ENCODE results near the gene HP. TPM values are rescaled to one million over a fixed set of nuclear protein-coding genes. Genes with fewer than 3 reads are reported as not detected.

HP gene
- total and polyA plus RNA-seq, 2 of the 13 experiments (the other 11 are each of a cell fraction or from before 2014, with no cell fraction given) = 387 to 524 TPM

DNA sequence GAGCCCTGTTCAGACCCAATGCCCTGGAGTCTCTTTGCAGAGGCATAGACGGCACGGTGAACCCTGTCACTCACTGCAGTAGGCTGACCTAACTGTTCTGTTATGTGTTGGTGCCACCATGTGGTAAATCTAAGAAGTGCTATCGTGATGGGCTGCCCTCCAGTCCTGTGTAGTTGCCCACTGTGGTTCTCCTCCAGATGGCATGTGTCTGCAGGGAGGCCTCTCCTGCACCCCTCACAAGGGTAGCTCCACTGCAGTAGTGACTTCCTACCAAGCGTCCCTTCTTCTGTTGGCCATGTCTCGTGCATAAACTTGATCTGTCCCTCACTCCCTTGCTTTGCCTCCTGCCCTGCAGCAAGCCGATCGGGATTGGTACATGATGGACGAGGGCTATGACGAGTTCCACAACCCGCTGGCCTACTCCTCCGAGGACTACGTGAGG lies 45.1 kb downstream of the HP start (continued):
- TF ChIP-seq ZSCAN31 (CRISPR knock-in tag; IDR thresholded peaks at IDR 0.05; ENCODE audit: low read depth) (peak; percentile 54; the same call in 1 of the 2 replicates), MEF2D (CRISPR knock-in tag; IDR thresholded peaks at IDR 0.05) (no peak), ZFP1 (CRISPR knock-in tag; IDR thresholded peaks at IDR 0.05) (no peak), SOX6 (IDR thresholded peaks at IDR 0.05) (no peak), SOX6 (CRISPR knock-in tag; IDR thresholded peaks at IDR 0.05) (0 out of 2 replicates have a peak, but pooled peaks have one; percentile 11), ZNF747 (CRISPR knock-in tag; IDR thresholded peaks at IDR 0.05; ENCODE audit: borderline replicate concordance) (peak; percentile 40; the same call in 1 of the 2 replicates), HNF4G (IDR thresholded peaks at IDR 0.05; ENCODE audit: borderline replicate concordance, low read depth, low read length) (0 out of 2 replicates have a peak, but pooled peaks have one; percentile 17), HNF4G (CRISPR knock-in tag; IDR thresholded peaks at IDR 0.05; ENCODE audit: borderline replicate concordance, low read depth) (no peak)
- TF ChIP-seq, protein P1, sequence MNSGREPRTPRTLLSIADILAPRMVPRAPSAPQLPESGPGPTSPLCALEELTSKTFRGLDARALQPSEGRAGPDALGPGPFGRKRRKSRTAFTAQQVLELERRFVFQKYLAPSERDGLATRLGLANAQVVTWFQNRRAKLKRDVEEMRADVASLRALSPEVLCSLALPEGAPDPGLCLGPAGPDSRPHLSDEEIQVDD (CRISPR knock-in tag; IDR thresholded peaks at IDR 0.05; ENCODE audit: borderline replicate concordance) = 0 out of 2 replicates have a peak, but pooled peaks have one; percentile 35
- TF ChIP-seq, protein P2, sequence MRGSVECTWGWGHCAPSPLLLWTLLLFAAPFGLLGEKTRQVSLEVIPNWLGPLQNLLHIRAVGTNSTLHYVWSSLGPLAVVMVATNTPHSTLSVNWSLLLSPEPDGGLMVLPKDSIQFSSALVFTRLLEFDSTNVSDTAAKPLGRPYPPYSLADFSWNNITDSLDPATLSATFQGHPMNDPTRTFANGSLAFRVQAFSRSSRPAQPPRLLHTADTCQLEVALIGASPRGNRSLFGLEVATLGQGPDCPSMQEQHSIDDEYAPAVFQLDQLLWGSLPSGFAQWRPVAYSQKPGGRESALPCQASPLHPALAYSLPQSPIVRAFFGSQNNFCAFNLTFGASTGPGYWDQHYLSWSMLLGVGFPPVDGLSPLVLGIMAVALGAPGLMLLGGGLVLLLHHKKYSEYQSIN (CRISPR knock-in tag; IDR thresholded peaks at IDR 0.05; ENCODE audit: borderline replicate concordance) = no peak

DNA sequence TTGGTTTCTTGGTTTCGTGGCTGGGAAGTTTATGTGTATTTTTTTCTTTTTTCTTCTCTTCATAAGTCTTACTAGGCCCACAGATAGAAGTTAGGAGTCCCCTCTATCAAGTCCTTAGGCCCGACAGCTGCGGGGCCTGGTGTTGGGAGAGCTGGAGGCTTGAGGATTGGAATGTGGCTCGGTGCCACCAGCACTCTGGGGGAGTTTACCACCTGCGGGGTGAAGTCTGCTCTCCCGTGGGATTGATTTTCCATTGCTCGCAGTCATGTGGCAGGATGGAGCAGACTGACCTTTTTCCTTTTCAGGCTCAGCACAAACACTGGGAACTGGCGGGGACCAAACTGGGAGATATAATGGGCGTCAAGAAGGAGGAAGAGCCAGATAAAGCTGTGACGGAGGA lies 46.9 kb downstream of the HP start:
- peaks cover 77 to 96% of the 10 kb centered on the region in 2 experiments for H3K36me3 ChIP-seq (replicated peaks in 1 of 2; ENCODE audit: control insufficient read depth in 1 of 2, insufficient read depth in 2 of 2, low read length in 2 of 2)
- FAIRE-seq (no peak), DNase-seq (ENCODE audit: low spot score) (no peak), ATAC-seq (no peak)
- in situ Hi-C loops (cut with HindIII; ENCODE audit: extremely low pct_ligation_motif_present, low pct_unique_long_range_greater_than_20kb) (loop anchor here (5.0 kb wide), 1 partner anchor 34 kb away; no protein-coding TSS in a partner anchor), intact Hi-C loops (cut with micrococcal nuclease; ENCODE audit: unreplicated experiment) (no loop called here)
- H3K9me3 ChIP-seq (ENCODE audit: low read length) = no peaks in the 10 kb centered on the region
- H4K20me1 ChIP-seq (ENCODE audit: insufficient read depth, low read length) = no peaks in the 10 kb centered on the region; the same call in 1 of the 2 replicates
- H3K27ac ChIP-seq (ENCODE audit: extremely low read length, insufficient read depth, low read length) = no peak overlapping the region
- no peak overlapping the region for H2AFZ ChIP-seq (ENCODE audit: low read length)
- peaks cover 11% of the 10 kb centered on the region for H3K79me2 ChIP-seq (ENCODE audit: insufficient read depth, low read length)
- POLR2A ChIA-PET = no interaction called here
- CTCF ChIA-PET (ENCODE audit: low intra/inter-chr PET ratio, low total read pairs) = interaction anchor here (1.1 kb wide), 1 partner anchor 35 kb away, joined by 4 read pairs; no protein-coding TSS in a partner anchor
- H3K27me3 ChIP-seq (ENCODE audit: control insufficient read depth in 1 of 2, insufficient read depth in 2 of 2, low read length in 2 of 2) = no peaks in the 10 kb centered on the region
- no peak overlapping the region for H3K9ac ChIP-seq (ENCODE audit: insufficient read depth, low read depth, low read length)
- BruUV-seq (replicated peaks) = no TSS peak
- H3K4me1 ChIP-seq (ENCODE audit: insufficient read depth, low read length) = peaks cover 6% of the 10 kb centered on the region
- no peak for TF ChIP-seq ZNF883 (CRISPR knock-in tag; IDR thresholded peaks at IDR 0.05; ENCODE audit: not compliant biosample characterization)
- TF ChIP-seq ZNF121 (CRISPR knock-in tag; IDR thresholded peaks at IDR 0.05) = no peak
- no peak for TF ChIP-seq ZNF205 (CRISPR knock-in tag; IDR thresholded peaks at IDR 0.05)
- TF ChIP-seq, protein P3, sequence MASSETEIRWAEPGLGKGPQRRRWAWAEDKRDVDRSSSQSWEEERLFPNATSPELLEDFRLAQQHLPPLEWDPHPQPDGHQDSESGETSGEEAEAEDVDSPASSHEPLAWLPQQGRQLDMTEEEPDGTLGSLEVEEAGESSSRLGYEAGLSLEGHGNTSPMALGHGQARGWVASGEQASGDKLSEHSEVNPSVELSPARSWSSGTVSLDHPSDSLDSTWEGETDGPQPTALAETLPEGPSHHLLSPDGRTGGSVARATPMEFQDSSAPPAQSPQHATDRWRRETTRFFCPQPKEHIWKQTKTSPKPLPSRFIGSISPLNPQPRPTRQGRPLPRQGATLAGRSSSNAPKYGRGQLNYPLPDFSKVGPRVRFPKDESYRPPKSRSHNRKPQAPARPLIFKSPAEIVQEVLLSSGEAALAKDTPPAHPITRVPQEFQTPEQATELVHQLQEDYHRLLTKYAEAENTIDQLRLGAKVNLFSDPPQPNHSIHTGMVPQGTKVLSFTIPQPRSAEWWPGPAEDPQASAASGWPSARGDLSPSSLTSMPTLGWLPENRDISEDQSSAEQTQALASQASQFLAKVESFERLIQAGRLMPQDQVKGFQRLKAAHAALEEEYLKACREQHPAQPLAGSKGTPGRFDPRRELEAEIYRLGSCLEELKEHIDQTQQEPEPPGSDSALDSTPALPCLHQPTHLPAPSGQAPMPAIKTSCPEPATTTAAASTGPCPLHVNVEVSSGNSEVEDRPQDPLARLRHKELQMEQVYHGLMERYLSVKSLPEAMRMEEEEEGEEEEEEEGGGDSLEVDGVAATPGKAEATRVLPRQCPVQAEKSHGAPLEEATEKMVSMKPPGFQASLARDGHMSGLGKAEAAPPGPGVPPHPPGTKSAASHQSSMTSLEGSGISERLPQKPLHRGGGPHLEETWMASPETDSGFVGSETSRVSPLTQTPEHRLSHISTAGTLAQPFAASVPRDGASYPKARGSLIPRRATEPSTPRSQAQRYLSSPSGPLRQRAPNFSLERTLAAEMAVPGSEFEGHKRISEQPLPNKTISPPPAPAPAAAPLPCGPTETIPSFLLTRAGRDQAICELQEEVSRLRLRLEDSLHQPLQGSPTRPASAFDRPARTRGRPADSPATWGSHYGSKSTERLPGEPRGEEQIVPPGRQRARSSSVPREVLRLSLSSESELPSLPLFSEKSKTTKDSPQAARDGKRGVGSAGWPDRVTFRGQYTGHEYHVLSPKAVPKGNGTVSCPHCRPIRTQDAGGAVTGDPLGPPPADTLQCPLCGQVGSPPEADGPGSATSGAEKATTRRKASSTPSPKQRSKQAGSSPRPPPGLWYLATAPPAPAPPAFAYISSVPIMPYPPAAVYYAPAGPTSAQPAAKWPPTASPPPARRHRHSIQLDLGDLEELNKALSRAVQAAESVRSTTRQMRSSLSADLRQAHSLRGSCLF (CRISPR knock-in tag; IDR thresholded peaks at IDR 0.05; ENCODE audit: borderline replicate concordance) = no peak
- no peak for TF ChIP-seq SRF (IDR thresholded peaks at IDR 0.05; ENCODE audit: low read depth, low read length)
- no peak for TF ChIP-seq SIX4 (CRISPR knock-in tag; IDR thresholded peaks at IDR 0.05)
- TF ChIP-seq HMG20A (CRISPR knock-in tag; IDR thresholded peaks at IDR 0.05; ENCODE audit: borderline replicate concordance) = no peak
- H3K4me2 ChIP-seq (ENCODE audit: low read depth, low read length) = no peak overlapping the region
- no peak overlapping the region for H3K4me3 ChIP-seq (replicated peaks in 1 of 3; ENCODE audit: insufficient read depth in 1 of 3, low read depth in 2 of 3, low read length in 3 of 3)
- WGBS (ENCODE audit: low lambda C conversion rate) = 98% methylated on average over 10 of the region's 10 CpGs

All from HepG2 (cell line).